Endodermal cell (in vitro differentiated cells): Measurements from ENCODE around the gene HRH2. TPM values are rescaled to one million over a fixed set of nuclear protein-coding genes. Genes with fewer than 3 reads are reported as not detected.

ENCODE experiments used
- DNase-seq: peaks from one replicate; pipeline ENCODE4 v3.0.0-alpha.2; 2017
- H3K27ac ChIP-seq: 2 replicates; pipeline ENCODE4 v1.5.1; 2013; ENCODE audit warnings: mild to moderate bottlenecking, low read depth, low read length, moderate library complexity
- H3K27me3 ChIP-seq: 2 replicates; pipeline ENCODE4 v1.6.1; 2013; ENCODE audit warnings: mild to moderate bottlenecking, low read length, moderate library complexity; ENCODE audit not compliant: insufficient read depth, control insufficient read depth, poor library complexity, severe bottlenecking
- H3K36me3 ChIP-seq: 2 replicates; pipeline ENCODE4 v1.7.0; 2013; ENCODE audit warnings: mild to moderate bottlenecking, low read length, moderate library complexity; ENCODE audit not compliant: control insufficient read depth, insufficient read depth
- H3K4me1 ChIP-seq: one replicate; pipeline ENCODE4 v1.7.0; 2013; ENCODE audit warnings: low read length; ENCODE audit not compliant: control insufficient read depth, insufficient read depth
- H3K4me3 ChIP-seq: 2 replicates; pipeline ENCODE4 v1.5.1; 2013; ENCODE audit warnings: mild to moderate bottlenecking, low read length, moderate library complexity
- H3K9ac ChIP-seq: 2 replicates; pipeline ENCODE4 v1.6.1; 2013; ENCODE audit warnings: mild to moderate bottlenecking, low read length, moderate library complexity; ENCODE audit not compliant: poor library complexity, severe bottlenecking; ENCODE audit errors: extremely low read depth
- H3K9me3 ChIP-seq: 2 replicates; pipeline ENCODE4 v1.6.1; 2013; ENCODE audit warnings: mild to moderate bottlenecking, low read length, moderate library complexity; ENCODE audit not compliant: control insufficient read depth
- H3K27ac Mint-ChIP-seq: 2 replicates; pipeline ENCODE4 v1.8.0; 2020; ENCODE audit warnings: mixed read lengths
- H3K27me3 Mint-ChIP-seq: 2 replicates; pipeline ENCODE4 v1.8.0; 2021; ENCODE audit warnings: mild to moderate bottlenecking, mixed read lengths; ENCODE audit not compliant: insufficient read depth
- H3K36me3 Mint-ChIP-seq: 2 replicates; pipeline ENCODE4 v1.8.0; 2020; ENCODE audit warnings: low read depth, mixed read lengths
- H3K4me1 Mint-ChIP-seq: 2 replicates; pipeline ENCODE4 v1.8.0; 2020; ENCODE audit warnings: mixed read lengths
- H3K4me3 Mint-ChIP-seq: 2 replicates; pipeline ENCODE4 v1.8.0; 2020; ENCODE audit warnings: mild to moderate bottlenecking, moderate library complexity, mixed read lengths
- H3K9me3 Mint-ChIP-seq: 2 replicates; pipeline ENCODE4 v1.8.0; 2020; ENCODE audit warnings: mild to moderate bottlenecking, mixed read lengths
- CTCF ChIP-seq: fragments of 200-600 bp; sonication (generic); conservative IDR thresholded peaks from 2 replicates; pipeline ENCODE4 v1.5.0; 2021; ENCODE audit warnings: antibody characterized with exemption, mild to moderate bottlenecking
- WGBS, 2 experiments: methylation state at CpG; one replicate each; pipeline versions ENCODE4 v1.1.5 to v1.1.7; 2013; ENCODE audit warnings: missing lambda C conversion rate in 2 of 2, mixed read lengths in 1 of 2; ENCODE audit not compliant: insufficient coverage in 1 of 2, insufficient read length in 1 of 2; 5-methylcytosine and 5-hydroxymethylcytosine counted together
- total RNA-seq, 2 donors: library from RNA; stranded (reverse); fragmentation: NEBNext Ultra II Directional in 1 of 2; extraction: Animal tissue kit (Norgen Biotek cat#: 25700) in 1 of 2; gene quantifications; 2 replicates in 1 of 2; 3 replicates in 1 of 2; pipeline ENCODE4 v1.2.1, GENCODE V29; 2021

HRH2 gene
- total RNA-seq, 2 donors from 2014 or later, result 2.1 to 3.3 TPM

- Mint-ChIP-seq H3K4me1 (no peaks in the 10 kb centered on the region), H3K9me3 (no peaks in the 10 kb centered on the region), H3K4me3 (no peak overlapping the region), H3K36me3 (no peaks in the 10 kb centered on the region), H3K27me3 (peaks cover 3% of the 10 kb centered on the region), H3K27ac (no peak overlapping the region)
- no peak overlapping the region for H3K9ac ChIP-seq
- 88 to 89% methylated on average over 6 to 14 of the region's 14 CpGs for WGBS, 2 experiments
- no peaks in the 10 kb centered on the region for H3K4me1 ChIP-seq
- H3K4me3 ChIP-seq, result no peak overlapping the region
- H3K27ac ChIP-seq, result no peak overlapping the region
- no peaks in the 10 kb centered on the region for H3K9me3 ChIP-seq
- DNase-seq, result peak; percentile 10
- no peaks in the 10 kb centered on the region for H3K36me3 ChIP-seq
- no peaks in the 10 kb centered on the region for H3K27me3 ChIP-seq
- TF ChIP-seq CTCF, result no peak
Measured at GRCh38 chr5:175738602-175739133, 80.8 kb downstream of the HRH2 start.

- DNase-seq, result no peak
- no peaks in the 10 kb centered on the region for H3K9me3 ChIP-seq
- H3K4me3 ChIP-seq, result no peak overlapping the region
- no peaks in the 10 kb centered on the region for H3K36me3 Mint-ChIP-seq
- no peaks in the 10 kb centered on the region for H3K27me3 ChIP-seq
- H3K4me3 Mint-ChIP-seq, result no peak overlapping the region
- TF ChIP-seq CTCF, result no peak
- WGBS, 2 experiments, result 92 to 100% methylated on average over 5 of the region's 5 CpGs
- no peaks in the 10 kb centered on the region for H3K4me1 ChIP-seq
- H3K9me3 Mint-ChIP-seq, result no peaks in the 10 kb centered on the region
- peaks cover 3% of the 10 kb centered on the region for H3K27me3 Mint-ChIP-seq
- H3K27ac Mint-ChIP-seq, result no peak overlapping the region
- no peak overlapping the region for H3K27ac ChIP-seq
- no peaks in the 10 kb centered on the region for H3K4me1 Mint-ChIP-seq
- no peak overlapping the region for H3K9ac ChIP-seq
- no peaks in the 10 kb centered on the region for H3K36me3 ChIP-seq
Measured at GRCh38 chr5:175740014-175740413, 82.1 kb downstream of the HRH2 start.

GRCh38 chr5:175741556-175741955, 83.7 kb downstream of the HRH2 start:
- H3K9ac ChIP-seq, result no peak overlapping the region
- H3K36me3 Mint-ChIP-seq, result no peaks in the 10 kb centered on the region
- H3K36me3 ChIP-seq, result no peaks in the 10 kb centered on the region
- H3K4me1 ChIP-seq, result no peaks in the 10 kb centered on the region
- no peak overlapping the region for H3K4me3 Mint-ChIP-seq
- no peak overlapping the region for H3K27ac Mint-ChIP-seq
- H3K4me1 Mint-ChIP-seq, result no peaks in the 10 kb centered on the region
- no peaks in the 10 kb centered on the region for H3K9me3 ChIP-seq
- no peak for DNase-seq
- peaks cover 5% of the 10 kb centered on the region for H3K27me3 ChIP-seq
- H3K27me3 Mint-ChIP-seq, result peaks cover 3% of the 10 kb centered on the region
- H3K4me3 ChIP-seq, result no peak overlapping the region
- TF ChIP-seq CTCF, result no peak
- 50 to 65% methylated on average over 1 to 3 of the region's 3 CpGs for WGBS, 2 experiments
- no peaks in the 10 kb centered on the region for H3K9me3 Mint-ChIP-seq
- no peak overlapping the region for H3K27ac ChIP-seq
